Anterior cingulate cortex (tissue), 58 donors: ENCODE data around the gene S100A13.
"Not testable (repeated sequence)": the region's sequence is repeated elsewhere in the genome, so short reads cannot be mapped to it uniquely, and the experiment has no call there.

ENCODE experiments used
- DNase-seq, 58 donors: peaks; one replicate each; lab custom pipeline; 2025; lab: John Stamatoyannopoulos, UW

Gene S100A13

DNA sequence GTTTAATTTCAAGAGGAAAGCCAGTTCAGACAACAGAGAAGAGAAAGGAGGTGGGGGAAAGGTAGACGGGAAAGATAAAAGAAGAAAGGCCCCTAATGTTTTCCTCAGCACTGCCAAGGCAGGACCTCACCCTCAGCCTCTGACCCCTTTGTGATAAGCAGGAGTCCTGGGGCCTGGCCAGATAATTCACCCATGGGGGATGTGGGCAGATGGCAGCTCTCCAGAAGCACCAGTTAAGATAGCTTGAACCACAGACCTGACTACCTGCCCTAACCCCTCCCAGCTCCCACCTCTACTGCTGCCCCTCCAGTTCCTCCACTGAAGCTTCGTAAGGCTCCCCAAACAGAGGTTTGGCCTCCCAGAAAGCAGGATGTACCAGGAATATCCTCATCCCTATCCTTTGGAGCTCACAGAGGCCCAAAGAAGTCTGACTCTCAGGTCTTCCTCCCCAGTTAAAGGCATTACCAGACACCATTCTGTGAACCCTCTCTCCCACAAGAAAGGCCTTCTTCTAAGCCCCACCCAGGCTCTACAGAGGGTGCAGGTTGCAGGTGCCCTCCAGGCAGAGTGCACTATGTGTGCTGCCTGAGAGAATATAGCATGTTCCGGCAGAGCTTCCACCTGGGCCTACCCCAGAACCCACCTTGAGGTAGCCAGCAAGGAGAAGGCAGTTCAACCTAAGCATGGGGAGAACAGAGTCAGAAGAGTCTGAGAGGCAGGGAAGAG is 22.0 kb upstream of the S100A13 start:
- DNase-seq, result peak in 1 of 58 donors; percentile 6

- no peak for DNase-seq
These were observed 20.8 kb upstream of the S100A13 start for GRCh38 chr1:153648000-153648643.

DNA sequence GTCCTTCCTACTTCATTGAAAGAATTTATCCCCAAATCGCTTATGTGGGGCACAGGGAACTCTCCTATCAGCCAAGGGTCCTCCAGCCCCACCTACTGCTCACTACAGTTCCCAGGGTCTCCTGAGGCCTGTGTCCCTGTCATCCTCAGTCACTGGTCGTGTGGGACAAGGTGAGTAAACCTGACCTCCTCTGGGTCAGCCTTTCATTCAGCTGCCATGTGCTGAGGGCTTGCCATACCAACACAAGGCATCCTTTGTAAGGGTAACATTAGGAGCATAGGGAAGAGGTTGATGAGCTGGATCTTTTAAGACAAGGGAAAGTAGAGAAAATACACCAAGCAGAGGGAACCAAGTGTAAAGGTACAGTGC is 20.0 kb upstream of the S100A13 start:
- DNase-seq, result no peak

DNA sequence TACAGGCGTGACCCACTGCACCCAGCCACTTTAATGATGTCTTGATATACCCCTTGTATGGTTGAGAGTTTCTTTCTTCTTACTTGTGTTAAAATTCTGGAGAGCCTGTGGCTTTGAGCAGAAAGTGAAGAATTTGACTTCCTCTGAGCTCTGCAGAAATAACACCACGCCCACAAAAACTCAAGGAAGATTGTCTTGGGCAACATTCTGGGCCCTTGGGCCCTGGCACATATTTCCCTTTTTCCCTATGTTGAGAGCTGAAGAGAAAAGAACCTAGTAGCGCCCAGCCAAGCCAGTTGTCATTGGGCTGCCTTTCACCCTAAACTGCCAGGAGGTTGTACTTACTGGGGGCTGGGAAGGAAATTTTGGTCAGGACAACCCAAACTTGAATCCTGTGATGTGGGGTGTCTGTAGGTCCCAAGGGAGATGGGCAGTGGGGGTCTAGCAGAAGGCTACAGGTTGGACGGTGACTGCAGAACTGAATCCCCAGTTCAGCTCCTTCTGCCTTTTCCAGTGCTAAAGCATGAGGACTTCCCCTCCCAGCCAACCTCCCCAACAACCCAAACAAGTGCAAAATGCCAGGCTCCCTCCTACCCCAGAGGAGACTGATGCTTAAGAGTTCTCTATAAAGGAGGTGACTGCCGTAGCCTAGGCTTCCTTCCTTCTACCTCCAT is 19.5 kb upstream of the S100A13 start:
- DNase-seq, result peak in 3 of 58 donors; percentile 6 to 38 (median 8)

DNA sequence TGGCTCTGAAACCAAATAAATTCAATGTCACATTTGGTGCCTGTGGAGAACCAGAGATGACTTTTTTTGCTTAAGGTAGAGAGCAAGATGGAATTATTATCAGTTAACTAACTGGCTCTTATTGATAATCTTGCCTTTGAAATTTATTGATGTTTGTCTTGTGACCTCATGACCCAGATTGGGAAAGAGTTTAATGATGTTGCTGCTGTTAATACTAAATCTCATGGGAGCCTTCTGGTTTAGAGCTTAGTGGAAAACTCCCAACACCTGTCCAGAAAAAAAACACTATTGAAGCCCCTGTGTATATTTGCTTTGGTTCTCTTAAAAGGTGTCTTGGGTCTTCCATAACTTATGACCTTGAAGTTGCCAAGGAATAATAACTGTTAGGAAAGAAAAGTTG is 16.5 kb upstream of the S100A13 start:
- DNase-seq, result no peak

GRCh38 chr1:153643100-153643499 is 15.8 kb upstream of the S100A13 start:
- DNase-seq, result no peak

GRCh38 chr1:153642161-153642560 is 14.9 kb upstream of the S100A13 start:
- no peak for DNase-seq

DNA sequence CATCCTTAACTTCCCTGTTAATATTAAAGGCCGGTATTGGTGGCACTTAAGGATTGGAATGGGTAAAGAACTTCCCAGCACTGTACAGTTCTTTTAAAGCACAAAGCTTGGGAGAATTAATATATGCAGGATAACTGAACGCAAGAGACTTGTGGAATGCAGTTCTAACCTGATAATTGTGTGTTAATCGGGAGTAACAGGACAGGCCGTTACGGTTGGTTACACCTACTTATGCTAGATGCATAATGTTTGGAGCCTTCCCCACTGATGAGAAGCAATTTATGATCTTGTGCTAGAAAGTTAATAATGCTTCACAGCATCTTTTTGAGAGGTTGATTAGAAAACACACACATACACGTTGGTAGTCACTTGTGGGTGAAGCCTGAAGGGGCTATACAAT is 13.6 kb upstream of the S100A13 start:
- no peak for DNase-seq

GRCh38 chr1:153640213-153640612 is 12.9 kb upstream of the S100A13 start:
- not testable (repeated sequence) for DNase-seq

GRCh38 chr1:153639280-153639679 is 12.0 kb upstream of the S100A13 start:
- no peak for DNase-seq

GRCh38 chr1:153638261-153638660 is 11.0 kb upstream of the S100A13 start:
- no peak for DNase-seq

GRCh38 chr1:153636312-153636711 is 9.0 kb upstream of the S100A13 start:
- DNase-seq, result no peak

DNA sequence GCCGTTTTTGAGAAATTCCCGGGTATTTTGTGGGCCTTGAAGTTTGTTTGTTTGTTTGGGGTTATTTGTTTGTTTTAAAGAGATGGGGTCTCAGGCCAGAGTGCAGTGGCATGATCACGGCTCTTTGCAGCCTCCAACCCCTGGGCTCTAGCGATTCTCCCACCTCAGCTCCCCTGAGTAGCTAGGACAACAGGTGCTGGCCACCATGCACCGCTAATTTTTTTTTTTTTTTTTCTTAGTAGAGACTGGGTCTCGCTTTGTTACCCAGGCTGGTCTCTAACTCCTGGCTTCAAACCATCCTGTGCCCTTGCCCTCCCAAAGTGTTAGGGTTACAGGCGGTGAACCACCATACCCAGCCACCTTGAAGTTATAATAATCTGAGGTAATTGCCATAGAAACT is 8.6 kb upstream of the S100A13 start:
- no peak for DNase-seq

DNA sequence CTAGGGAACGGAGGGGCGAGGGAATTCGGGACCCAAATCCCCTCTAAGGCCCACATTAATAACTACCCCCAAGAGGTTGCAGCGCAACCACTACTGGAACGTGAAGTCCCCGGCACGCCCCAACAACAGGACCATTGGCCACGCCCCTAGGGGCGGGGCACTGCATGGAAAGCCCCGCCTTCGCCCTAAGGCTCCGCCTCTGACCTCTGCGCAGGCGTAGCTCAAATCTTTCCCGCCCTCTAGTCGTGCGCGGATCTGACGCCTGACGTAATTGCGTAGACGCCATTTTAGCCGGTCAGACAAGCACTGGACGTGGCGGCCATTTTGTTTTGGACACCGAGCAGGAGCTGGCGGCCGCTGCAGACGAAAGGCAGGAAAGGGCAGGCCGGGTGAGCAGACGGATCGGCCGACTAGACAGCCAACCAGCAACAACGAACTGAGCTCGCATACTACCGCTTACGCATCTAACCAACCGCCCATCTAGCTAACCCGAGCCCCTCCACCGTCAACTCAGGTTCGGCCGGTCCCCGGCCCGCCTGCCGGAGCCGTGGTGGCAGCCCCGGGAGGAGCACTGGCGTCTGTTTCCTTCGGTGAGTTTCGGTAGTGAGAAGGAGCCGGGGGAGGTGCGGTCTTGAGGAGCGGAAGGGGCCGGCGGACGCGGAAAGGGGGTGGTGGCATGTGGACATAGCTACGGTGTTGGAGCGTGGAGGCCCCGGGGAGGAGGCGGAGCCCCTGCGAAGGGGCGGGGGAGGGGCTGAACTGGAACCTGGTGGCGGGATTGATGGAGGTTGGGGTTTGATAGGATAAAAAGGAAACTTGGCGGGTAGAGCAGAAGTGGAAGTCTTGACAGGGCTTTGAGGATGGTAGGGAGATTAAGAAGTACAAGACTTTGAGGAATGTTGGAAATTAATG is 6.7 kb upstream of the S100A13 start, which contains the start of gene CHTOP:
Gene CHTOP (plus strand): TSS at position 313 of the 912 bp plus-strand sequence. CDS start 2,523 bp downstream, outside the sequence.
- DNase-seq, result peak; percentile 63 to 99 (median 96)

GRCh38 chr1:153633161-153633753 is 6.0 kb upstream of the S100A13 start:
- peak in 8 of 58 donors; percentile 61 to 85 (median 74) for DNase-seq

GRCh38 chr1:153631047-153632022 is 4.0 kb upstream of the S100A13 start:
- DNase-seq, result no peak

- no peak for DNase-seq
These were observed 3.1 kb upstream of the S100A13 start for GRCh38 chr1:153630384-153630783.

- DNase-seq, result peak in 37 of 58 donors; percentile 8 to 70 (median 40)
These were observed 2.7 kb upstream of the S100A13 start for GRCh38 chr1:153629971-153630370.

DNA sequence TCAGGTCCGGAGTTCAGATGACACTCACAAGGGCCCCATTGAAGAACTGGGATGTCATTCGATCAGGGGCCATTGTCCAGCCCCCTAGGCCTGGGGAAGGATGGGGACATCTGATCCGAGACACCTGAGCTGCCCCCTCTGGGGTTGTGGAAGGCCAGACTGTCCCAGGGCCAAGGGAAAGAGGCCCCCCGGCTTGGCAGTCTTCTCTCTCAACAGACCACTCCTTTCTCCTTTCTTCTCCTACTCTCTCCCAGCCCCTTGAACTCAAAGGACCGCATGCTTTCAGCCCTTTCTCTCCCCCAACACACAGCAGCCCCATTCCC is 2.0 kb upstream of the S100A13 start:
- no peak for DNase-seq
